ENCODE results near the gene EMILIN1.

The EMILIN1 gene

GRCh38 chr2:27080140-27080469 lies 1.7 kb downstream of the EMILIN1 start:
- DNase-seq (ENCODE audit: low spot score) = no peak

- DNase-seq (ENCODE audit: low spot score) = no peak
These were observed 2.2 kb downstream of the EMILIN1 start for GRCh38 chr2:27080603-27080936.

GRCh38 chr2:27081984-27082772 lies 3.8 kb downstream of the EMILIN1 start:
- DNase-seq (ENCODE audit: low spot score) = no peak

GRCh38 chr2:27082773-27083409 lies 4.5 kb downstream of the EMILIN1 start:
- no peak for DNase-seq (ENCODE audit: low spot score)

GRCh38 chr2:27083410-27084296 lies 5.2 kb downstream of the EMILIN1 start:
- no peak for DNase-seq (ENCODE audit: low spot score)

- no peak for DNase-seq (ENCODE audit: low spot score)
These were observed 6.1 kb downstream of the EMILIN1 start for GRCh38 chr2:27084297-27085061.

GRCh38 chr2:27085062-27085672 lies 6.8 kb downstream of the EMILIN1 start:
- no peak for DNase-seq (ENCODE audit: low spot score)

- DNase-seq (ENCODE audit: low spot score) = peak; percentile 70
These were observed 7.3 kb downstream of the EMILIN1 start for GRCh38 chr2:27085673-27086089.

GRCh38 chr2:27086090-27086723 lies 7.8 kb downstream of the EMILIN1 start:
- peak; percentile 92 for DNase-seq (ENCODE audit: low spot score)

GRCh38 chr2:27086724-27087593 lies 8.5 kb downstream of the EMILIN1 start, which contains the start of gene KHK:
TSS of gene KHK (plus strand) at chr2:27086772. CDS start at chr2:27087260, 488 bp downstream.
- DNase-seq (ENCODE audit: low spot score) = peak; percentile 62

- no peak for DNase-seq (ENCODE audit: low spot score)
These were observed 9.5 kb downstream of the EMILIN1 start for GRCh38 chr2:27087823-27088410.

GRCh38 chr2:27088634-27089033 lies 10.2 kb downstream of the EMILIN1 start:
- no peak for DNase-seq (ENCODE audit: low spot score)

- DNase-seq (ENCODE audit: low spot score) = no peak
These were observed 10.9 kb downstream of the EMILIN1 start for GRCh38 chr2:27089111-27089954.

GRCh38 chr2:27091746-27092695 lies 13.6 kb downstream of the EMILIN1 start:
- no peak for DNase-seq (ENCODE audit: low spot score)

- no peak for DNase-seq (ENCODE audit: low spot score)
These were observed 14.4 kb downstream of the EMILIN1 start for GRCh38 chr2:27092696-27093429.

- no peak for DNase-seq (ENCODE audit: low spot score)
These were observed 15.3 kb downstream of the EMILIN1 start for GRCh38 chr2:27093430-27094352.
